Transverse colon (tissue), 4 donors: ENCODE measurements around the gene LMOD2. TPM values are rescaled to one million over a fixed set of nuclear protein-coding genes. Genes with fewer than 3 reads are reported as not detected.

Experiments used
- DNase-seq: peaks from one replicate; pipeline ENCODE4 v3.0.0-alpha.2; 2019
- H3K27ac ChIP-seq, 4 donors: fragments of 200-600 bp; sonication (generic); 2 replicates each; pipeline ENCODE4 v1.5.1; 2016 to 2018; ENCODE audit warnings: inconsistent platforms in 4 of 4
- H3K27me3 ChIP-seq: fragments of 200-600 bp; sonication (generic); 2 replicates; pipeline ENCODE4 v1.5.1; 2017; ENCODE audit warnings: inconsistent platforms
- H3K36me3 ChIP-seq, 4 donors: fragments of 200-600 bp; sonication (generic); 2 replicates each; pipeline ENCODE4 v1.5.1; 2017 to 2019; ENCODE audit warnings: inconsistent platforms in 4 of 4
- H3K4me1 ChIP-seq, 4 donors: fragments of 200-600 bp; sonication (generic); 2 replicates each; pipeline ENCODE4 v1.5.1; 2017 to 2020; ENCODE audit warnings: inconsistent platforms in 4 of 4
- H3K4me3 ChIP-seq, 4 donors: fragments of 200-600 bp; sonication (generic); 1 replicate in 1 of 4; 2 replicates in 3 of 4; pipeline versions ENCODE4 v1.5.1 to v1.6.1; 2017 to 2019; ENCODE audit warnings: inconsistent platforms in 4 of 4
- H3K9me3 ChIP-seq, 2 donors: fragments of 200-600 bp; sonication (generic); 2 replicates each; pipeline ENCODE4 v1.5.1; 2017 to 2019; ENCODE audit warnings: inconsistent platforms in 2 of 2
- EP300 ChIP-seq: sonication (generic); formaldehyde crosslinking; IDR thresholded peaks from one replicate; pipeline ENCODE4 v1.6.1; 2017; ENCODE audit warnings: antibody characterized with exemption, low read depth
- POLR2A ChIP-seq: fragments of 450-650 bp; IDR thresholded peaks from one replicate; pipeline ENCODE4 v1.6.1; 2016; ENCODE audit warnings: antibody characterized with exemption, mild to moderate bottlenecking, moderate library complexity
- POLR2AphosphoS5 ChIP-seq, 3 donors: sonication (generic); formaldehyde crosslinking; IDR thresholded peaks; one replicate each; pipeline ENCODE4 v1.6.1; 2016; ENCODE audit warnings: antibody characterized with exemption in 3 of 3
- WGBS, 2 donors: methylation state at CpG; one replicate each; pipeline ENCODE4 v1.1.5; 2018; ENCODE audit warnings: low coverage in 1 of 2; 5-methylcytosine and 5-hydroxymethylcytosine counted together
- in situ Hi-C, 4 donors: fragments of 200-750 bp; cut with MboI; loops; one replicate each; pipeline versions ENCODE4 v1.15.0 to v1.15.1; 2017; ENCODE audit warnings: low sequenced_read_pairs in 3 of 4, low pct_ligation_motif_present in 1 of 4, low pct_unique_long_range_greater_than_20kb in 1 of 4
- intact Hi-C: fragments of 100-400 bp; cut with DNase I; formaldehyde crosslinking; loops from one replicate; pipeline ENCODE4 v1.15.1; 2023; ENCODE audit warnings: low total_unique reads
- total RNA-seq, 4 donors: library from RNA; depleted of rRNA; stranded (reverse); fragments of >200 nt; gene quantifications; one replicate each; pipeline ENCODE4 v1.1.0, GENCODE V29; 2016
- TF ChIP-seq, protein P1 (sequence below), 5 experiments: fragments of 200-600 bp in 3 of 5; fragments of 450-650 bp in 2 of 5; sonication (generic) in 3 of 5; IDR thresholded peaks; 1 replicate in 2 of 5; 2 replicates in 3 of 5; pipeline ENCODE4 v1.5.1; 2016 to 2017; ENCODE audit warnings: antibody characterized with exemption in 5 of 5, inconsistent platforms in 3 of 5, mild to moderate bottlenecking in 2 of 5, moderate library complexity in 1 of 5

LMOD2 gene
- total RNA-seq, 4 donors from 2014 or later = 0.41 TPM; not detected in 3

DNA sequence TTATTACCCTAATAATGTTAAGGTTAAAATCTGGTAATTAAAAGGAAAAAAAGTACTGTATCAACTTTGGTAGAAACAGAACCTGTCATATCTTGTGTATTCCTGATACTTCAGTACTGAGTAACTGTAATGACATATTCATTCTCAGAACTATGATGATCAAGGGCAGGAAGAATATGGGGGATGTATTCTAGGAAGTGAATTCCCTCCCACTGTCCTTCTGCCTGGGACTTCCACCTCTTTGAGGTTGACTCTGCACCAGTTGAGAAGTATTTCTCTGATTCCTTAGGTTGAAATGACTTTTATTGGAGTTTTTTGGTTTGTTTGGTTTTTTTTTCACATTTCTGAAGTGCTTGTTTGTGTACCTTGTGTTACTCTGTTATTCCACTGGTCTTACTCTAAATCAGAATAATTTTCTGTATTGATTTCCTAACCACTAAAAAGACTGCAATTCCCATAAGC, 56.2 kb downstream of the LMOD2 start:
- intact Hi-C loops = no loop called here
- no peak for TF ChIP-seq EP300
- TF ChIP-seq POLR2A = no peak
- TF ChIP-seq, protein P1, sequence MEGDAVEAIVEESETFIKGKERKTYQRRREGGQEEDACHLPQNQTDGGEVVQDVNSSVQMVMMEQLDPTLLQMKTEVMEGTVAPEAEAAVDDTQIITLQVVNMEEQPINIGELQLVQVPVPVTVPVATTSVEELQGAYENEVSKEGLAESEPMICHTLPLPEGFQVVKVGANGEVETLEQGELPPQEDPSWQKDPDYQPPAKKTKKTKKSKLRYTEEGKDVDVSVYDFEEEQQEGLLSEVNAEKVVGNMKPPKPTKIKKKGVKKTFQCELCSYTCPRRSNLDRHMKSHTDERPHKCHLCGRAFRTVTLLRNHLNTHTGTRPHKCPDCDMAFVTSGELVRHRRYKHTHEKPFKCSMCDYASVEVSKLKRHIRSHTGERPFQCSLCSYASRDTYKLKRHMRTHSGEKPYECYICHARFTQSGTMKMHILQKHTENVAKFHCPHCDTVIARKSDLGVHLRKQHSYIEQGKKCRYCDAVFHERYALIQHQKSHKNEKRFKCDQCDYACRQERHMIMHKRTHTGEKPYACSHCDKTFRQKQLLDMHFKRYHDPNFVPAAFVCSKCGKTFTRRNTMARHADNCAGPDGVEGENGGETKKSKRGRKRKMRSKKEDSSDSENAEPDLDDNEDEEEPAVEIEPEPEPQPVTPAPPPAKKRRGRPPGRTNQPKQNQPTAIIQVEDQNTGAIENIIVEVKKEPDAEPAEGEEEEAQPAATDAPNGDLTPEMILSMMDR (IDR thresholded peaks at IDR 0.05) = no peak
- no peak for TF ChIP-seq POLR2AphosphoS5 (IDR thresholded peaks at IDR 0.05)
- in situ Hi-C loops = no loop called here
- no peak overlapping the region for H3K27ac ChIP-seq
- peaks cover 3 to 64% (median 21%) of the 10 kb centered on the region in 4 donors for H3K4me1 ChIP-seq
- DNase-seq = no peak
- H3K36me3 ChIP-seq = peaks cover 0 to 13% (median 6%) of the 10 kb centered on the region in 4 donors
- no peaks in the 10 kb centered on the region for H3K27me3 ChIP-seq
- no peaks in the 10 kb centered on the region for H3K9me3 ChIP-seq
- H3K4me3 ChIP-seq = no peak overlapping the region

DNA sequence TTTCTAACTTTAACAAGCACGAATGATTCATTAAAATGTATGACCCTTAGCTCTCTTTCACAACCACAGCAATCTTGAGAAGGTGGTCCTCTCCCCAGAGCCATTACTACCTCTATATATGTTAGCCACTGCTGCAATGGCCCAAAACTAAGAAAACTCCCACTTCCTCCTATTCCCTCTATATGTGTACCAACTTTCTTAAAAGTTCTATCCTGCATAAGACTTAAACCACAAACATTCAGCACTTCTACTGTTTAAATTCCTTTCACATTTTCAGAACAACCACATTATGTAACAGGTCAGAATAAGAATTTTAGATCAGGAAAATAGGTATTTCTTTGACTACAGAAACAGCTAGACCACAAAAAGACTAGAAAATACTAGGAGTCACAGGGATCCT, 57.0 kb downstream of the LMOD2 start:
- Histone ChIP-seq H3K27me3 (no peaks in the 10 kb centered on the region), H3K36me3 (peaks cover 0 to 12% (median 6%) of the 10 kb centered on the region in 4 donors), H3K27ac (no peak overlapping the region), H3K4me3 (no peak overlapping the region), H3K4me1 (peaks cover 3 to 72% (median 21%) of the 10 kb centered on the region in 4 donors), H3K9me3 (no peaks in the 10 kb centered on the region)
- TF ChIP-seq POLR2AphosphoS5 (IDR thresholded peaks at IDR 0.05) = no peak
- no peak for TF ChIP-seq POLR2A
- no peak for TF ChIP-seq EP300
- TF ChIP-seq, protein P1 (IDR thresholded peaks at IDR 0.05) = no peak
- WGBS, 2 donors = 35 to 50% methylated on average over 1 of the region's 1 CpG
- DNase-seq = no peak
- intact Hi-C loops = no loop called here
- in situ Hi-C loops = no loop called here

Other genes starting within 250 kb of the LMOD2 start
- gene IQUB, start 121.3 kb upstream of the LMOD2 start, total RNA-seq = under 1 TPM in 2 of 4 donors, not detected in 2; 0.14 to 0.32 TPM
- 10 to 100 TPM; 29.9 to 78.3 (median 56.8) TPM for gene NDUFA5, start 98.0 kb upstream of the LMOD2 start, total RNA-seq
- not detected for gene ASB15, start 54.0 kb upstream of the LMOD2 start, total RNA-seq
- gene WASL, start 93.1 kb downstream of the LMOD2 start, total RNA-seq = 10 to 100 TPM; 30.1 to 97.8 (median 65.7) TPM
- not detected for gene HYAL4, start 189.3 kb downstream of the LMOD2 start, total RNA-seq